Activated T-cell treated with anti-CD3 and anti-CD28 coated beads for 48 hours (primary cell): ENCODE results near the gene FBLN7.

Experiments
- DNase-seq: peaks from one replicate; pipeline ENCODE4 v3.0.0-alpha.2; 2020; ENCODE audit warnings: low read depth

FBLN7 gene

GRCh38 chr2:112157472-112157871 lies 19.3 kb downstream of the FBLN7 start:
- no peak for DNase-seq

- no peak for DNase-seq
Measured at GRCh38 chr2:112159454-112159921, 21.3 kb downstream of the FBLN7 start.

GRCh38 chr2:112160283-112161250 lies 22.4 kb downstream of the FBLN7 start:
- DNase-seq = no peak

GRCh38 chr2:112161431-112162145 lies 23.4 kb downstream of the FBLN7 start:
- DNase-seq = no peak

- DNase-seq = no peak
Measured at GRCh38 chr2:112162341-112162740, 24.2 kb downstream of the FBLN7 start.

GRCh38 chr2:112162956-112163355 lies 24.8 kb downstream of the FBLN7 start:
- no peak for DNase-seq

GRCh38 chr2:112163541-112163981 lies 25.4 kb downstream of the FBLN7 start:
- no peak for DNase-seq

- DNase-seq = no peak
Measured at GRCh38 chr2:112164876-112165275, 26.7 kb downstream of the FBLN7 start.

- DNase-seq = no peak
Measured at GRCh38 chr2:112165296-112165695, 27.1 kb downstream of the FBLN7 start.

GRCh38 chr2:112166806-112167499 lies 28.8 kb downstream of the FBLN7 start:
- no peak for DNase-seq

GRCh38 chr2:112168422-112169124 lies 30.4 kb downstream of the FBLN7 start:
- DNase-seq = no peak

GRCh38 chr2:112170495-112170894 lies 32.3 kb downstream of the FBLN7 start:
- DNase-seq = no peak

- no peak for DNase-seq
Measured at GRCh38 chr2:112173646-112174319, 35.6 kb downstream of the FBLN7 start.

GRCh38 chr2:112174383-112174782 lies 36.2 kb downstream of the FBLN7 start:
- DNase-seq = no peak

GRCh38 chr2:112175333-112175732 lies 37.1 kb downstream of the FBLN7 start:
- no peak for DNase-seq

GRCh38 chr2:112175958-112176573 lies 37.9 kb downstream of the FBLN7 start:
- no peak for DNase-seq

GRCh38 chr2:112181571-112182290 lies 43.5 kb downstream of the FBLN7 start:
- peak; percentile 63 for DNase-seq

GRCh38 chr2:112182581-112183034 lies 44.4 kb downstream of the FBLN7 start:
- peak; percentile 33 for DNase-seq

GRCh38 chr2:112183327-112184025 lies 45.3 kb downstream of the FBLN7 start:
- DNase-seq = no peak
